Fibroblast of lung (primary cell): ENCODE results near the gene RNF112. TPM values are rescaled to one million over a fixed set of nuclear protein-coding genes. Genes with fewer than 3 reads are reported as not detected.
A peak's percentile ranks its signal among the peaks of the same experiment; 100 is the strongest.

ENCODE experiments used
- DNase-seq, 2 donors: peaks; one replicate each; pipeline versions ENCODE4 v3.0.0 to v3.0.0-alpha.2; 2010; ENCODE audit warnings: low read depth in 2 of 2
- H2AFZ ChIP-seq: 2 replicates; pipeline ENCODE4 v1.5.1; 2012; ENCODE audit warnings: low read length, control low read depth, inconsistent platforms
- H3K27ac ChIP-seq: 2 replicates; pipeline ENCODE4 v1.5.1; 2011; ENCODE audit warnings: low read length, control low read depth; ENCODE audit not compliant: insufficient read depth
- H3K27me3 ChIP-seq: 2 replicates; pipeline ENCODE4 v1.5.1; 2011; ENCODE audit warnings: mild to moderate bottlenecking, low read length; ENCODE audit not compliant: control insufficient read depth, insufficient read depth
- H3K36me3 ChIP-seq: 2 replicates; pipeline ENCODE4 v1.5.1; 2011; ENCODE audit warnings: low read length; ENCODE audit not compliant: control insufficient read depth, insufficient read depth
- H3K4me1 ChIP-seq: 2 replicates; pipeline ENCODE4 v1.5.1; 2011; ENCODE audit warnings: low read length; ENCODE audit not compliant: control insufficient read depth, insufficient read depth; ENCODE audit errors: extremely low read depth
- H3K4me2 ChIP-seq: 2 replicates; pipeline ENCODE4 v1.5.1; 2011; ENCODE audit warnings: low read length, control low read depth; ENCODE audit not compliant: insufficient read depth; ENCODE audit errors: extremely low read depth
- H3K4me3 ChIP-seq, 4 experiments: fragments of 200-600 bp in 1 of 4; sonication (generic) in 1 of 4; replicated peaks in 1 of 4; 2 replicates each; pipeline ENCODE4 v1.5.1; 2011 to 2016; ENCODE audit warnings: low read length in 4 of 4, low read depth in 3 of 4, mild to moderate bottlenecking in 3 of 4, control low read depth in 2 of 4, inconsistent platforms in 1 of 4, mixed read lengths in 1 of 4; ENCODE audit not compliant: insufficient read depth in 1 of 4; ENCODE audit errors: control extremely low read depth in 1 of 4
- H3K79me2 ChIP-seq: 2 replicates; pipeline ENCODE4 v1.5.1; 2012; ENCODE audit warnings: mild to moderate bottlenecking, low read length, inconsistent platforms; ENCODE audit not compliant: control insufficient read depth, insufficient read depth
- H3K9ac ChIP-seq: 2 replicates; pipeline ENCODE4 v1.5.1; 2011; ENCODE audit warnings: mild to moderate bottlenecking, low read length, control low read depth; ENCODE audit not compliant: insufficient read depth
- H3K9me3 ChIP-seq: 2 replicates; pipeline ENCODE4 v1.5.1; 2012; ENCODE audit warnings: low read depth, low read length; ENCODE audit not compliant: control insufficient read depth, insufficient read depth
- H4K20me1 ChIP-seq: 2 replicates; pipeline ENCODE4 v1.5.1; 2011; ENCODE audit warnings: low read length; ENCODE audit not compliant: control insufficient read depth, insufficient read depth; ENCODE audit errors: extremely low read depth
- EZH2 ChIP-seq: IDR thresholded peaks from 2 replicates; pipeline ENCODE4 v1.5.1; 2012; ENCODE audit warnings: low read length, control low read depth, mild to moderate bottlenecking; ENCODE audit errors: missing control alignments
- polyA plus RNA-seq, 2 donors: library from polyadenylated mRNA; depleted of rRNA in 1 of 2; stranded (reverse) in 1 of 2; unstranded in 1 of 2; fragments of >200 nt; gene quantifications; 2 replicates each; pipeline ENCODE4 v1.2.1, GENCODE V29; 2011 to 2012; ENCODE audit warnings: missing spikeins in 1 of 2
- total RNA-seq: library from RNA; depleted of rRNA; stranded (reverse); fragments of >200 nt; gene quantifications from 2 replicates; pipeline ENCODE4 v1.2.1, GENCODE V29; 2014
- TF ChIP-seq, protein P1 (sequence below), 2 donors: IDR thresholded peaks in 1 of 2; conservative IDR thresholded peaks in 1 of 2; 1 replicate in 1 of 2; 2 replicates in 1 of 2; pipeline ENCODE4 v1.5.1; 2011 to 2012; ENCODE audit warnings: low read length in 2 of 2, control low read depth in 1 of 2, inconsistent platforms in 1 of 2, low read depth in 1 of 2, mild to moderate bottlenecking in 1 of 2

Gene RNF112
- total and polyA plus RNA-seq, 2 donors (not counting 1 experiment from before 2014, with no cell fraction given), result 1.5 to 21.5 TPM

DNA sequence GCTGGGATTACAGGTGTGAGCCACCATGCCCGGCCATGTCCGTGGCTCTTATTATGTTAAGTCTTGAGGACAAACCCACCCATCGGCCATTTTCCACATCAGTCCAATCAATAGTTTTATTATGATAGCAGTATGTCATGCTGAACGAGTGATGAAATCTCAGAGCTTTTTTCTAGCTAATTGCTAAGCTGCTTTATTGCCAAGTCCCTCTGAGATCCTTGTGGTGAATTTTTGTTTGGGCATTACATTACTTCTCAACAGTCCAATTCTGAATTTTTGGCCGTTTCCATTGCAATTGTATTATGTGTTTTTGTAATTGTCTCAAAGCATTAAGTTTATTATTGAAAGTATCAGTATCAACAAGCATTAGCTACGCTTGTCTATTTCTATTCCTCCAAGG, 10.9 kb downstream of the RNF112 start:
- TF ChIP-seq EZH2, result no peak
- TF ChIP-seq, protein P1, sequence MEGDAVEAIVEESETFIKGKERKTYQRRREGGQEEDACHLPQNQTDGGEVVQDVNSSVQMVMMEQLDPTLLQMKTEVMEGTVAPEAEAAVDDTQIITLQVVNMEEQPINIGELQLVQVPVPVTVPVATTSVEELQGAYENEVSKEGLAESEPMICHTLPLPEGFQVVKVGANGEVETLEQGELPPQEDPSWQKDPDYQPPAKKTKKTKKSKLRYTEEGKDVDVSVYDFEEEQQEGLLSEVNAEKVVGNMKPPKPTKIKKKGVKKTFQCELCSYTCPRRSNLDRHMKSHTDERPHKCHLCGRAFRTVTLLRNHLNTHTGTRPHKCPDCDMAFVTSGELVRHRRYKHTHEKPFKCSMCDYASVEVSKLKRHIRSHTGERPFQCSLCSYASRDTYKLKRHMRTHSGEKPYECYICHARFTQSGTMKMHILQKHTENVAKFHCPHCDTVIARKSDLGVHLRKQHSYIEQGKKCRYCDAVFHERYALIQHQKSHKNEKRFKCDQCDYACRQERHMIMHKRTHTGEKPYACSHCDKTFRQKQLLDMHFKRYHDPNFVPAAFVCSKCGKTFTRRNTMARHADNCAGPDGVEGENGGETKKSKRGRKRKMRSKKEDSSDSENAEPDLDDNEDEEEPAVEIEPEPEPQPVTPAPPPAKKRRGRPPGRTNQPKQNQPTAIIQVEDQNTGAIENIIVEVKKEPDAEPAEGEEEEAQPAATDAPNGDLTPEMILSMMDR (conservative IDR thresholded peaks at IDR 0.05 in 1 of 2, IDR thresholded peaks at IDR 0.05 in 1 of 2; ENCODE audit: low read depth in 1 of 2, low read length in 2 of 2), result no peak
- no peaks in the 10 kb centered on the region for H3K36me3 ChIP-seq

DNA sequence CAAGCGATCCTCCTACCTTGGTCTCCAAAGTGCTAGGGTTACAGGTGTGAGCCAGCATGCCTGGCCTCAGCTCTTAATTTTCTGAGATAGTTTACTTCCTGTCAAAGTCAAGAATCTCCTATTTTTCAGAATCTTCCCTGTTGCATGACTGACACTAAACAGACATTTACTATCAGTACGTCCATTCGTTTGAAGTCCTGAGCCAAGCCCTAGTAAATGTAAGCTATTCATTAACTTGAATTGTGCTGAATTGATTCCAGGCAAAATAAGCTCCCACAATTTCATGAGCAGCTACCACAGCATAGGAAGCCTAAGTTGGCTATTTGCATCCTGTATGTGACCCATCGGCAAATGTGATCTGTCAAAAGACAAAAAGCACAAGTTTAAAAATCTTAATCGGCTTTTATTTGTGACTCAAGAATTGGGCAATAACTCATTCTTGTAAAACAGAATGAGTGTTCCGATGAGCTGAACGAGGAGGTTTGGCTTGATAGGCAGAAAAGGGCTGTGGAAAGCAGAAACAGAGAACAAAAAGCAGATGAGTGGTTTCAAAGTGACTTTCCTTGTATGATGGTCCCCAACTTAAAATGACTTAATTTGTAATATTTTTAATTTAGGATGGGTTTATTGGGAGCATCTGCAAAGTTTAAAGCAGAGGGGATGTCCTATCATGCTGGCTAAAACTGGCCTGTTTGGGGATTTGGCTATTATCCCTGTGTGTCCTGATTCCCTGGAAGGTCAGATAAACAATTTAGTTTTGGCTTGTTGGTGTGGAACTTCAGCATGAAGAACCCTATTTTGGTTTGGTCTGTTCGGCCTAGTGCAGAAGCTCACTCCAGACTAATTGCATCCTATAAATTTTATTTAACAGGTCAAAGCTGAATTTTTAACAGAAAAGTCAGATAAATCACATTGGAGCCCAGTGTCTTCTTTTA, 14.2 kb downstream of the RNF112 start:
- no peaks in the 10 kb centered on the region for H3K9me3 ChIP-seq
- no peaks in the 10 kb centered on the region for H3K36me3 ChIP-seq
- no peak overlapping the region for H3K27ac ChIP-seq
- no peak overlapping the region for H3K9ac ChIP-seq
- peak overlapping the region; percentile 13 for H3K4me2 ChIP-seq
- no peaks in the 10 kb centered on the region for H3K4me1 ChIP-seq
- no peak overlapping the region for H2AFZ ChIP-seq
- no peaks in the 10 kb centered on the region for H3K79me2 ChIP-seq
- peak in 1 of 2 donors; percentile 68 for DNase-seq
- no peaks in the 10 kb centered on the region for H3K27me3 ChIP-seq
- no peak overlapping the region for H3K4me3 ChIP-seq
- no peaks in the 10 kb centered on the region for H4K20me1 ChIP-seq
- TF ChIP-seq EZH2, result no peak
- TF ChIP-seq, protein P1 (conservative IDR thresholded peaks at IDR 0.05 in 1 of 2, IDR thresholded peaks at IDR 0.05 in 1 of 2; ENCODE audit: low read depth in 1 of 2, low read length in 2 of 2), result no peak

More for the DNA sequence above, 10.9 kb downstream of the RNF112 start:
- H3K4me2 ChIP-seq, result no peak overlapping the region
- no peaks in the 10 kb centered on the region for H4K20me1 ChIP-seq
- H3K9ac ChIP-seq, result no peak overlapping the region
- H2AFZ ChIP-seq, result no peak overlapping the region
- H3K79me2 ChIP-seq, result no peaks in the 10 kb centered on the region
- H3K4me3 ChIP-seq, result no peak overlapping the region
- no peaks in the 10 kb centered on the region for H3K4me1 ChIP-seq
- H3K27ac ChIP-seq, result no peak overlapping the region
- no peaks in the 10 kb centered on the region for H3K9me3 ChIP-seq
- no peaks in the 10 kb centered on the region for H3K27me3 ChIP-seq
- DNase-seq, result no peak

DNA sequence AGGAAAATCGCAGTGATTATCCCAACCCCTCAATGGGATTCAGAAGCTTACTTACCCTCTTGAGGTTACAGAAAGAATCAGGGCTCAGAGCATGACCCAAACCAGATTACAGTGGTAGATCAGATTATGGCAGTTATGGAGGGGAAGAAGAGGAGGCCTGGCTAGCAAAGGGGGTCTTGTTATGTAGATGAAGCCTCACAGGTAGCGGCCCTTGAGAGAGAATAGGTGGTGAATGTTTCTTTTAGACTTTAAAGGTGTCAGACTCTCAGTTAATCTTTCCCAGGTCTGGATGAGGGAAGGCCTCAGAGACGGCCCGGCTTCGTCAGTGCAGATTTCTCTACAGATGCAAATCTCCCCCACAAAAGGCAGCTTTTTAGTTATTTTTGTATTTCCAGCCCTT, 15.6 kb downstream of the RNF112 start:
- TF ChIP-seq, protein P1 (conservative IDR thresholded peaks at IDR 0.05 in 1 of 2, IDR thresholded peaks at IDR 0.05 in 1 of 2; ENCODE audit: low read depth in 1 of 2, low read length in 2 of 2), result no peak
- TF ChIP-seq EZH2, result no peak
- H2AFZ ChIP-seq, result no peak overlapping the region
- H3K27ac ChIP-seq, result no peak overlapping the region
- no peaks in the 10 kb centered on the region for H3K79me2 ChIP-seq
- no peaks in the 10 kb centered on the region for H3K36me3 ChIP-seq
- H3K9me3 ChIP-seq, result no peaks in the 10 kb centered on the region
- H3K27me3 ChIP-seq, result no peaks in the 10 kb centered on the region
- H3K4me3 ChIP-seq, result no peak overlapping the region
- no peak overlapping the region for H3K4me2 ChIP-seq
- no peak for DNase-seq
- no peaks in the 10 kb centered on the region for H4K20me1 ChIP-seq
- no peak overlapping the region for H3K9ac ChIP-seq
- no peaks in the 10 kb centered on the region for H3K4me1 ChIP-seq
